OCI-LY7 (cell line): ENCODE data around the gene RAB8A. TPM values are rescaled to one million over a fixed set of nuclear protein-coding genes. Genes with fewer than 3 reads are reported as not detected.
A peak's percentile ranks its signal among the peaks of the same experiment; 100 is the strongest.

Experiments
- BruUV-seq: library from RNA; stranded (reverse); fragments of 400-500 nt; replicated peaks from 2 replicates; lab custom pipeline; 2021; lab: Mats Ljungman, UMichigan
- CTCF ChIA-PET: fragments of 300-600 bp; sonication (Branson Sonifier 250); formaldehyde crosslinking; loops from one replicate; lab custom pipeline; 2022; ENCODE audit warnings: antibody characterized with exemption; ENCODE audit not compliant: unreplicated experiment; lab: Charles Lee
- POLR2A ChIA-PET: fragments of 300-600 bp; sonication (Branson Sonifier 250); formaldehyde crosslinking; loops from one replicate; lab custom pipeline; 2022; ENCODE audit warnings: antibody characterized with exemption; lab: Charles Lee
- DNase-seq: peaks from one replicate; pipeline ENCODE4 v3.0.0-alpha.2; 2015; ENCODE audit warnings: low spot score
- H2AFZ ChIP-seq: fragments of 200-600 bp; sonication (generic), shearing (Covaris generic); 2 replicates; pipeline ENCODE4 v1.6.1; 2014; ENCODE audit warnings: mild to moderate bottlenecking, antibody characterized with exemption, low read length, moderate library complexity
- H3K27ac ChIP-seq: fragments of 200-600 bp; sonication (generic); 2 replicates; pipeline ENCODE4 v1.5.1; 2014; ENCODE audit warnings: mixed run types, low read depth, mild to moderate bottlenecking, moderate library complexity, low read length, inconsistent platforms; ENCODE audit not compliant: poor library complexity, severe bottlenecking
- H3K36me3 ChIP-seq: fragments of 200-600 bp; sonication (generic); 2 replicates; pipeline ENCODE4 v1.6.1; 2014; ENCODE audit warnings: mild to moderate bottlenecking, antibody characterized with exemption, low read length, moderate library complexity, mixed read lengths; ENCODE audit not compliant: insufficient read depth
- H3K4me1 ChIP-seq: fragments of 200-600 bp; sonication (generic); 2 replicates; pipeline ENCODE4 v1.5.1; 2014; ENCODE audit warnings: mild to moderate bottlenecking, low read length; ENCODE audit not compliant: insufficient read depth, poor library complexity, severe bottlenecking
- H3K4me2 ChIP-seq: fragments of 200-600 bp; sonication (generic); 2 replicates; pipeline ENCODE4 v1.6.1; 2014; ENCODE audit warnings: mild to moderate bottlenecking, low read length
- H3K4me3 ChIP-seq: fragments of 200-600 bp; sonication (generic); 2 replicates; pipeline ENCODE4 v1.5.1; 2014; ENCODE audit warnings: mild to moderate bottlenecking, low read depth, low read length; ENCODE audit not compliant: poor library complexity, severe bottlenecking
- H3K79me2 ChIP-seq: fragments of 200-600 bp; sonication (generic); 2 replicates; pipeline ENCODE4 v1.6.1; 2016; ENCODE audit warnings: low read depth, mild to moderate bottlenecking, low read length, moderate library complexity, mixed read lengths; ENCODE audit not compliant: insufficient read depth
- H3K9me2 ChIP-seq: fragments of 200-600 bp; sonication (generic); 2 replicates; pipeline ENCODE4 v1.6.1; 2016; ENCODE audit warnings: mild to moderate bottlenecking, low read length, mixed read lengths; ENCODE audit not compliant: insufficient read depth
- H3K9me3 ChIP-seq: fragments of 200-600 bp; sonication (generic); 2 replicates; pipeline ENCODE4 v1.6.1; 2014; ENCODE audit warnings: mild to moderate bottlenecking, mixed run types, low read length, mixed read lengths
- H4K20me1 ChIP-seq: fragments of 200-600 bp; sonication (generic); 2 replicates; pipeline ENCODE4 v1.6.1; 2014; ENCODE audit warnings: mild to moderate bottlenecking, antibody characterized with exemption, low read length, moderate library complexity, mixed read lengths; ENCODE audit not compliant: insufficient read depth
- CTCF ChIP-seq: fragments of 200-600 bp; sonication (generic); conservative IDR thresholded peaks from 2 replicates; pipeline ENCODE4 v1.5.1; 2014; ENCODE audit warnings: mild to moderate bottlenecking, antibody characterized with exemption, low read length, moderate library complexity, mixed read lengths
- EZH2phosphoT487 ChIP-seq: fragments of 200-600 bp; sonication (generic); IDR thresholded peaks from 2 replicates; pipeline ENCODE4 v1.6.1; 2018; ENCODE audit warnings: low read depth, borderline replicate concordance, mild to moderate bottlenecking, mixed run types, antibody characterized with exemption, low read length, moderate library complexity, mixed read lengths
- intact Hi-C: fragments of 100-400 bp; cut with micrococcal nuclease; formaldehyde crosslinking; loops from one replicate; pipeline ENCODE4 v1.10.0; 2022; ENCODE audit not compliant: unreplicated experiment
- total RNA-seq, 2 experiments: library from RNA; depleted of rRNA in 1 of 2; stranded (reverse); fragments of >200 nt in 1 of 2; shearing (Covaris generic) in 1 of 2; gene quantifications; 2 replicates each; pipeline ENCODE4 v1.2.3, GENCODE V29; 2014 to 2022

Gene RAB8A
- total RNA-seq, 2 experiments from 2014 or later = 64.9 to 124 TPM

- H3K36me3 ChIP-seq = no peaks in the 10 kb centered on the region
- no peaks in the 10 kb centered on the region for H3K9me2 ChIP-seq
- no peak for DNase-seq
- intact Hi-C loops = loop anchor here (5.0 to 10.0 kb wide), 2 partner anchors 370 to 513 kb away; no protein-coding TSS in a partner anchor
- peaks cover 4% of the 10 kb centered on the region for H4K20me1 ChIP-seq
- H2AFZ ChIP-seq = no peak overlapping the region
- H3K4me3 ChIP-seq = no peak overlapping the region
- TF ChIP-seq EZH2phosphoT487 = no peak
- peaks cover 27% of the 10 kb centered on the region; the same call in 1 of the 2 replicates for H3K79me2 ChIP-seq
- POLR2A ChIA-PET = interaction anchor here (0.6 to 1.4 kb wide), 4 partner anchors 32 to 510 kb away, joined by 3 to 5 read pairs (median 3); no protein-coding TSS in a partner anchor
- CTCF ChIA-PET = no interaction called here
- H3K4me2 ChIP-seq = no peak overlapping the region
- peak overlapping the region; percentile 33 for H3K27ac ChIP-seq
- no TSS peak for BruUV-seq
- peaks cover 61% of the 10 kb centered on the region for H3K4me1 ChIP-seq
- no peaks in the 10 kb centered on the region for H3K9me3 ChIP-seq
These were observed 37.0 kb upstream of the RAB8A start for GRCh38 chr19:16074488-16075365.

- Histone ChIP-seq H3K4me2 (peak overlapping the region; percentile 97), H3K4me3 (peak overlapping the region; percentile 80), H3K36me3 (peaks cover 5% of the 10 kb centered on the region; the same call in 1 of the 2 replicates), H3K27ac (peak overlapping the region; percentile 96), H3K4me1 (peaks cover 61% of the 10 kb centered on the region), H4K20me1 (peaks cover 6% of the 10 kb centered on the region), H3K79me2 (peaks cover 35% of the 10 kb centered on the region; the same call in 1 of the 2 replicates), H3K9me3 (no peaks in the 10 kb centered on the region), H2AFZ (peak overlapping the region; percentile 40), H3K9me2 (no peaks in the 10 kb centered on the region)
- TSS peak; percentile 54 for BruUV-seq
- no peak for DNase-seq
- intact Hi-C loops = loop anchor here (5.0 to 10.0 kb wide), 2 partner anchors 369 to 512 kb away; no protein-coding TSS in a partner anchor
- POLR2A ChIA-PET = interaction anchor here (0.6 to 1.8 kb wide), 6 partner anchors 11 to 1566 kb away, joined by 3 to 7 read pairs (median 3); partner anchors contain the start of gene HSH2D
- CTCF ChIA-PET = interaction anchor here (0.6 kb wide), 3 partner anchors 14 to 1552 kb away, joined by 4 to 7 read pairs (median 7); no protein-coding TSS in a partner anchor
- TF ChIP-seq CTCF = no peak
- no peak for TF ChIP-seq EZH2phosphoT487
These were observed 36.1 kb upstream of the RAB8A start for GRCh38 chr19:16075430-16076153.
